ENCODE results near the gene SPRYD3. TPM values are rescaled to one million over a fixed set of nuclear protein-coding genes. Genes with fewer than 3 reads are reported as not detected.

Gene SPRYD3
- total and polyA plus RNA-seq, 2 of the 4 experiments (the other 2 are of a cell fraction), result 25.6 to 27.8 TPM

- Histone ChIP-seq H3K36me3 (ENCODE audit: control insufficient read depth, insufficient read depth, low read length) (no peaks in the 10 kb centered on the region), H3K4ac (ENCODE audit: low read depth, low read length) (no peak overlapping the region), H3K4me2 (ENCODE audit: low read depth, low read length) (no peak overlapping the region), H4K20me1 (ENCODE audit: insufficient read depth, low read length) (no peaks in the 10 kb centered on the region), H2BK120ac (ENCODE audit: low read depth, low read length) (no peak overlapping the region), H2BK5ac (ENCODE audit: low read depth, low read length, poor library complexity, severe bottlenecking) (no peak overlapping the region), H2BK20ac (ENCODE audit: low read depth, low read length) (no peak overlapping the region), H3K27ac (ENCODE audit: insufficient read depth, low read length) (no peak overlapping the region), H2AFZ (replicated peaks; ENCODE audit: low read length, poor library complexity) (no peak overlapping the region), H3K23ac (ENCODE audit: low read depth, low read length) (no peak overlapping the region), H3K4me3 (ENCODE audit: insufficient read depth, low read depth, low read length) (no peak overlapping the region), H3K9ac (ENCODE audit: low read depth, low read length) (no peak overlapping the region), H2AK5ac (ENCODE audit: low read depth, low read length) (no peak overlapping the region), H2AK9ac (replicated peaks; ENCODE audit: low read depth, low read length, poor library complexity) (no peak overlapping the region), H4K91ac (ENCODE audit: insufficient read depth, low read depth, low read length) (no peak overlapping the region), H3K18ac (ENCODE audit: low read depth, low read length) (no peak overlapping the region), H3K79me1 (ENCODE audit: low read depth in 1 of 2, low read length in 2 of 2) (no peaks in the 10 kb centered on the region), H3K9me1 (ENCODE audit: insufficient read depth, low read length) (peaks cover 6% of the 10 kb centered on the region), H3K14ac (replicated peaks; ENCODE audit: low read depth, low read length) (no peak overlapping the region), H3K9me3 (ENCODE audit: control insufficient read depth, insufficient read depth, low read length) (no peaks in the 10 kb centered on the region), H4K8ac (ENCODE audit: low read depth in 2 of 2, low read length in 2 of 2) (no peak overlapping the region), H4K5ac (ENCODE audit: low read depth, low read length) (no peak overlapping the region), H3K4me1 (ENCODE audit: control insufficient read depth, insufficient read depth, low read length) (peaks cover 3% of the 10 kb centered on the region; the same call in 1 of the 2 replicates), H3K56ac (ENCODE audit: extremely low read depth, insufficient read depth, low read length) (no peak overlapping the region), H3K27me3 (ENCODE audit: control insufficient read depth, insufficient read depth, low read length) (peaks cover 2% of the 10 kb centered on the region; the same call in 1 of the 2 replicates), H2BK15ac (ENCODE audit: low read depth, low read length) (no peak overlapping the region)
- intact Hi-C loops (cut with micrococcal nuclease) (no loop called here), in situ Hi-C loops (cut with MboI; ENCODE audit: low sequenced_read_pairs) (no loop called here), dilution Hi-C loops (cut with HindIII; ENCODE audit: low sequenced_read_pairs, unreplicated experiment) (no loop called here)
- ChIA-PET CTCF (no interaction called here), POLR2A (ENCODE audit: unreplicated experiment) (no interaction called here)
- WGBS, 2 experiments (ENCODE audit: extremely low coverage in 2 of 2, insufficient read length in 1 of 2), result 75% methylated on average over 6 of the region's 8 CpGs; no CpG with 5 or more reads in 1 of the 2 experiments
- no TSS peak for BruUV-seq (replicated peaks)
- ATAC-seq (ENCODE audit: low read depth), result no peak
- TF ChIP-seq MXI1 (IDR thresholded peaks at IDR 0.05; ENCODE audit: borderline replicate concordance, low read depth, low read length) (no peak), FOS (IDR thresholded peaks at IDR 0.05; ENCODE audit: low read depth, low read length) (no peak), SMC3 (IDR thresholded peaks at IDR 0.05; ENCODE audit: low read depth, low read length) (no peak)
- no peak for DNase-seq
These were observed 39.6 kb upstream of the SPRYD3 start for GRCh38 chr12:53118751-53119300.

Data from IMR-90 (cell line).